ENCODE results near the gene KCNK1.

DNA sequence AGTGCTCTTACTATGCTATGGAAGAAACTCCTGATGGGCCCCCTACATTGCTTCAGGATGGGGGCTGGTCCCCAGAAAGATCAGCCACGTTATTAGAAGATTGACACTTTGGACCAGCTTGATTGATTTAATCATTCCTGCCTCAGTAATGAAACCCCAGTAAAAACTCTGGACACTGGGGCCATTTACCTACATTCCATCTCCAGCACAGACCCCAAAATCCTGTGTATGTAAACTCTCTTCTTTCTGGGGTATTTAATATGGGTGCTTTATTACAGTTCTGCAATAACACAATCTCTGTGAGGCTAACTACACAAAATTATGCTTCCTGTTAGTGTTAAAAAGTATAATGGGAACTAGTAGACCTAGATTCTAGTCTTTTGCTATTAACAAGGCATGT, 96.6 kb downstream of the KCNK1 start:
- TF ChIP-seq, protein P1, sequence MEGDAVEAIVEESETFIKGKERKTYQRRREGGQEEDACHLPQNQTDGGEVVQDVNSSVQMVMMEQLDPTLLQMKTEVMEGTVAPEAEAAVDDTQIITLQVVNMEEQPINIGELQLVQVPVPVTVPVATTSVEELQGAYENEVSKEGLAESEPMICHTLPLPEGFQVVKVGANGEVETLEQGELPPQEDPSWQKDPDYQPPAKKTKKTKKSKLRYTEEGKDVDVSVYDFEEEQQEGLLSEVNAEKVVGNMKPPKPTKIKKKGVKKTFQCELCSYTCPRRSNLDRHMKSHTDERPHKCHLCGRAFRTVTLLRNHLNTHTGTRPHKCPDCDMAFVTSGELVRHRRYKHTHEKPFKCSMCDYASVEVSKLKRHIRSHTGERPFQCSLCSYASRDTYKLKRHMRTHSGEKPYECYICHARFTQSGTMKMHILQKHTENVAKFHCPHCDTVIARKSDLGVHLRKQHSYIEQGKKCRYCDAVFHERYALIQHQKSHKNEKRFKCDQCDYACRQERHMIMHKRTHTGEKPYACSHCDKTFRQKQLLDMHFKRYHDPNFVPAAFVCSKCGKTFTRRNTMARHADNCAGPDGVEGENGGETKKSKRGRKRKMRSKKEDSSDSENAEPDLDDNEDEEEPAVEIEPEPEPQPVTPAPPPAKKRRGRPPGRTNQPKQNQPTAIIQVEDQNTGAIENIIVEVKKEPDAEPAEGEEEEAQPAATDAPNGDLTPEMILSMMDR (IDR thresholded peaks at IDR 0.05), result no peak
- TF ChIP-seq ZFX (IDR thresholded peaks at IDR 0.05; ENCODE audit: borderline replicate concordance), result no peak
